ENCODE results near the gene LRPAP1.
"Not testable (repeated sequence)": the region's sequence is repeated elsewhere in the genome, so short reads cannot be mapped to it uniquely, and the experiment has no call there.

- TF ChIP-seq POLR2A (IDR thresholded peaks at IDR 0.05), result not testable (repeated sequence)
- TF ChIP-seq, protein P1, sequence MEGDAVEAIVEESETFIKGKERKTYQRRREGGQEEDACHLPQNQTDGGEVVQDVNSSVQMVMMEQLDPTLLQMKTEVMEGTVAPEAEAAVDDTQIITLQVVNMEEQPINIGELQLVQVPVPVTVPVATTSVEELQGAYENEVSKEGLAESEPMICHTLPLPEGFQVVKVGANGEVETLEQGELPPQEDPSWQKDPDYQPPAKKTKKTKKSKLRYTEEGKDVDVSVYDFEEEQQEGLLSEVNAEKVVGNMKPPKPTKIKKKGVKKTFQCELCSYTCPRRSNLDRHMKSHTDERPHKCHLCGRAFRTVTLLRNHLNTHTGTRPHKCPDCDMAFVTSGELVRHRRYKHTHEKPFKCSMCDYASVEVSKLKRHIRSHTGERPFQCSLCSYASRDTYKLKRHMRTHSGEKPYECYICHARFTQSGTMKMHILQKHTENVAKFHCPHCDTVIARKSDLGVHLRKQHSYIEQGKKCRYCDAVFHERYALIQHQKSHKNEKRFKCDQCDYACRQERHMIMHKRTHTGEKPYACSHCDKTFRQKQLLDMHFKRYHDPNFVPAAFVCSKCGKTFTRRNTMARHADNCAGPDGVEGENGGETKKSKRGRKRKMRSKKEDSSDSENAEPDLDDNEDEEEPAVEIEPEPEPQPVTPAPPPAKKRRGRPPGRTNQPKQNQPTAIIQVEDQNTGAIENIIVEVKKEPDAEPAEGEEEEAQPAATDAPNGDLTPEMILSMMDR (IDR thresholded peaks at IDR 0.05), result not testable (repeated sequence)
Observed at GRCh38 chr4:3556244-3556867, 24.1 kb upstream of the LRPAP1 start.

Data from sigmoid colon (tissue), 3 donors.